ENCODE measurements around the gene RASA2. TPM values are rescaled to one million over a fixed set of nuclear protein-coding genes. Genes with fewer than 3 reads are reported as not detected.

The RASA2 gene
- total and polyA plus RNA-seq, 2 of the 8 experiments (the other 6 are each of a cell fraction or from before 2014, with no cell fraction given), result 3.5 to 15.9 TPM

DNA sequence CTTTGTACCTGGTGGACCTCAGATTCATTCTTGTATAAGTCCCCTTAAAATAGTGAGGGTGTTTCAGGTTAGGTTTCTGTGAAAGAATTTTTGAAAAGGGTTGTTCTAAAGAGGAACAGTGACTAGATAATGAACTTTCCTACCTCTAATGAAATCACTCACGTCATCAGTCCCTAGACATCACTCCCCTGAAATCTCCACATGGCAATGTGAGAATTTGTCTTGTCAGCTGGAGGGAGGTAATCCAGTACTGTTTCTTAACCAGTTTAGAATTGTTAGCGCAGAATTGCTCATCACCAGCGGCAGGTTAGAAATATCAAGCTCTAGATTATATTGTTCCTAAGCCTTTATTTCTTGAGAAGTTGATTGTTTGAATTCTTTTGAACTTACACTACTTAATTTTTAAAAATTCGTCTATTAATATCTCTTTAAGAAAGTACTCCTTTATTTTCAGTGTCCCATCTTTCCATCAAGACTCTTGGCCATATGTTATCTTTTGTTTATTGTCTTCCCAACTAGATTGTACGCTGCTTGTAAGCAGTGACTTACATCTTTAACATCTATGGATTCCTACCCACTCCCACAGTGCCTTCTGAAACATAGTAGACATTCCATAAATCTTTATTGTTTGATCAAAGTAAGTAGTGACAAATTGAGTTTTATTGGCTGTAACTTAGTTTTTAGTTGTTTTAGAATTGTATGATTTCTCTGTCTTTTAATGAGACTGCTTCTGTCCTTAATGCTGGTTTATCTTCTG lies 52.8 kb downstream of the RASA2 start:
- Histone ChIP-seq H3K56ac (replicated peaks; ENCODE audit: insufficient read length, low read depth, low read length) (no peak overlapping the region), H2BK15ac (ENCODE audit: low read length) (no peak overlapping the region), H3K4me1 (replicated peaks in 1 of 4; ENCODE audit: control insufficient read depth in 3 of 4, insufficient read depth in 4 of 4, low read length in 3 of 4) (no peaks in the 10 kb centered on the region), H3K9ac (replicated peaks in 1 of 4; ENCODE audit: extremely low read depth in 1 of 4, low read depth in 3 of 4, low read length in 3 of 4) (no peak overlapping the region), H3K27ac (ENCODE audit: low read depth, low read length) (no peak overlapping the region), H2BK20ac (ENCODE audit: low read length) (no peak overlapping the region), H4K91ac (replicated peaks; ENCODE audit: insufficient read length, low read length) (no peak overlapping the region), H3K14ac (ENCODE audit: insufficient read length) (no peak overlapping the region), H2BK12ac (ENCODE audit: low read depth, low read length) (no peak overlapping the region), H3K36me3 (ENCODE audit: control insufficient read depth in 2 of 4, insufficient read depth in 4 of 4, low read length in 3 of 4) (peaks cover 0 to 10% (median 4%) of the 10 kb centered on the region in 4 experiments; a peak in 4 of 8 replicates), H4K20me1 (replicated peaks in 1 of 2; ENCODE audit: control insufficient read depth in 1 of 2, insufficient read depth in 2 of 2, low read length in 2 of 2) (no peaks in the 10 kb centered on the region), H2BK5ac (ENCODE audit: low read depth, low read length) (no peak overlapping the region), H3K79me2 (ENCODE audit: control insufficient read depth in 1 of 2, insufficient read depth in 2 of 2, low read length in 2 of 2) (no peaks in the 10 kb centered on the region), H3K79me1 (ENCODE audit: low read depth, low read length) (no peaks in the 10 kb centered on the region), H3K4me2 (ENCODE audit: insufficient read depth in 1 of 2, low read depth in 2 of 2, low read length in 2 of 2) (no peak overlapping the region), H2AK5ac (ENCODE audit: low read depth, low read length) (no peak overlapping the region), H3K27me3 (replicated peaks in 1 of 4; ENCODE audit: control insufficient read depth in 3 of 4, extremely low read depth in 1 of 4, insufficient read depth in 3 of 4, low read length in 3 of 4) (no peaks in the 10 kb centered on the region), H3K23me2 (ENCODE audit: low read depth, low read length) (no peaks in the 10 kb centered on the region; the same call in 1 of the 2 replicates), H2BK120ac (replicated peaks; ENCODE audit: low read depth, low read length) (no peak overlapping the region), H4K5ac (ENCODE audit: insufficient read length, low read depth, low read length) (no peak overlapping the region), H3K4me3 (ENCODE audit: extremely low read depth in 1 of 4, insufficient read depth in 2 of 4, low read depth in 3 of 4, low read length in 4 of 4) (no peak overlapping the region), H3K18ac (ENCODE audit: extremely low read depth, low read length) (no peak overlapping the region), H3K4ac (replicated peaks; ENCODE audit: insufficient read length, low read depth, low read length) (no peak overlapping the region), H2AFZ (ENCODE audit: low read length) (no peak overlapping the region), H4K8ac (ENCODE audit: extremely low read depth, insufficient read depth, low read length) (no peak overlapping the region), H3K9me3 (ENCODE audit: insufficient read depth in 2 of 2, low read depth in 1 of 2, low read length in 1 of 2) (peaks cover 0 to 3% of the 10 kb centered on the region in 2 experiments; a peak in 1 of 4 replicates), H3K23ac (ENCODE audit: insufficient read length) (no peak overlapping the region)
- TF ChIP-seq EZH2 (IDR thresholded peaks at IDR 0.05; ENCODE audit: low read depth, low read length, severe bottlenecking) (no peak), BACH1 (IDR thresholded peaks at IDR 0.05; ENCODE audit: low read length) (no peak), USF2 (IDR thresholded peaks at IDR 0.05; ENCODE audit: low read length) (no peak), SP2 (IDR thresholded peaks at IDR 0.05; ENCODE audit: low read length) (no peak), GTF2F1 (IDR thresholded peaks at IDR 0.05; ENCODE audit: borderline replicate concordance, low read depth, low read length) (no peak), MAFK (IDR thresholded peaks at IDR 0.05; ENCODE audit: low read depth, low read length) (no peak), RXRA (IDR thresholded peaks at IDR 0.05; ENCODE audit: insufficient read depth, low read depth, low read length) (no peak), PHF8 (conservative IDR thresholded peaks at IDR 0.05; ENCODE audit: low read depth, low read length) (no peak), ATF3 (IDR thresholded peaks at IDR 0.05; ENCODE audit: insufficient read depth, low read depth, low read length) (no peak)
- whole genome bisulfite sequencing, 2 experiments (ENCODE audit: extremely low coverage in 1 of 2, insufficient coverage in 1 of 2, insufficient read length in 1 of 2, insufficient replicate concordance in 2 of 2, low coverage in 1 of 2, low lambda C conversion rate in 2 of 2, missing lambda C conversion rate in 1 of 2), result 82 to 100% methylated on average over 1 to 5 of the region's 5 CpGs
- DNase-seq (ENCODE audit: low read depth in 1 of 2, low spot score in 2 of 2), result no peak
- POLR2A ChIA-PET (ENCODE audit: partially characterized antibody), result no interaction called here
- CTCF ChIA-PET (ENCODE audit: partially characterized antibody), result interaction anchor here (0.6 to 1.2 kb wide), 3 partner anchors 80 to 1145 kb away, joined by 3 to 4 read pairs (median 3); no protein-coding TSS in a partner anchor
- FAIRE-seq, result no peak

All from H1 (cell line).